Measurements from ENCODE around the gene ADCY4. TPM values are rescaled to one million over a fixed set of nuclear protein-coding genes. Genes with fewer than 3 reads are reported as not detected.

ADCY4 gene
- total RNA-seq, 1 experiment from 2014 or later, result 0.04 TPM

- TF ChIP-seq EZH2phosphoT487 (IDR thresholded peaks at IDR 0.05; ENCODE audit: borderline replicate concordance, low read length), result no peak
- no peak for TF ChIP-seq EZH2 (IDR thresholded peaks at IDR 0.05; ENCODE audit: low read length, unreplicated experiment)
- no peak for TF ChIP-seq CTCF (conservative IDR thresholded peaks at IDR 0.05; ENCODE audit: low read depth, low read length)
- Histone ChIP-seq H3K27me3 (ENCODE audit: low read length) (no peaks in the 10 kb centered on the region), H3K4me2 (ENCODE audit: low read length) (no peak overlapping the region), H2AFZ (ENCODE audit: low read length) (no peak overlapping the region), H3K79me2 (ENCODE audit: low read length) (no peaks in the 10 kb centered on the region), H4K20me1 (ENCODE audit: low read length) (no peaks in the 10 kb centered on the region), H3F3A (ENCODE audit: low read length, unreplicated experiment) (no peaks in the 10 kb centered on the region), H3K4me3 (ENCODE audit: low read length) (no peak overlapping the region), H3K36me3 (ENCODE audit: low read depth, low read length) (no peaks in the 10 kb centered on the region), H3K4me1 (ENCODE audit: insufficient read depth, low read length) (peaks cover 24% of the 10 kb centered on the region), H3K27ac (ENCODE audit: low read length) (no peak overlapping the region), H3K9me2 (replicated peaks; ENCODE audit: low read length) (no peaks in the 10 kb centered on the region), H3K9ac (ENCODE audit: low read length) (no peak overlapping the region), H3K9me3 (ENCODE audit: low read length) (no peaks in the 10 kb centered on the region)
- intact Hi-C loops (cut with micrococcal nuclease), result no loop called here
- ChIA-PET CTCF (interaction anchor here (0.7 kb wide), 1 partner anchor 69 kb away, joined by 3 read pairs; no protein-coding TSS in a partner anchor), POLR2A (ENCODE audit: unreplicated experiment) (no interaction called here)
- ATAC-seq (no peak), DNase-seq (no peak)
- no TSS peak for BruUV-seq (replicated peaks)
Measured at GRCh38 chr14:24363401-24363800, 28.5 kb upstream of the ADCY4 start.

- CTCF ChIA-PET, result interaction anchor here (1.5 kb wide), 1 partner anchor 69 kb away, joined by 5 read pairs; no protein-coding TSS in a partner anchor
- TF ChIP-seq EZH2phosphoT487 (IDR thresholded peaks at IDR 0.05; ENCODE audit: borderline replicate concordance, low read length) (no peak), CTCF (conservative IDR thresholded peaks at IDR 0.05; ENCODE audit: low read depth, low read length) (no peak), EZH2 (IDR thresholded peaks at IDR 0.05; ENCODE audit: low read length, unreplicated experiment) (no peak)
Measured at GRCh38 chr14:24362241-24362960, 27.5 kb upstream of the ADCY4 start.

GRCh38 chr14:24361326-24361725 lies 26.5 kb upstream of the ADCY4 start:
- no peaks in the 10 kb centered on the region for H3K36me3 ChIP-seq (ENCODE audit: low read depth, low read length)
- no peaks in the 10 kb centered on the region for H3K9me3 ChIP-seq (ENCODE audit: low read length)
- ATAC-seq, result no peak
- no peaks in the 10 kb centered on the region for H3F3A ChIP-seq (ENCODE audit: low read length, unreplicated experiment)
- POLR2A ChIA-PET (ENCODE audit: unreplicated experiment), result no interaction called here
- H4K20me1 ChIP-seq (ENCODE audit: low read length), result no peaks in the 10 kb centered on the region
- CTCF ChIA-PET, result interaction anchor here (1.5 kb wide), 1 partner anchor 70 kb away, joined by 5 read pairs; no protein-coding TSS in a partner anchor
- no peak for DNase-seq
- H3K27me3 ChIP-seq (ENCODE audit: low read length), result no peaks in the 10 kb centered on the region
- BruUV-seq (replicated peaks), result no TSS peak
- H3K9ac ChIP-seq (ENCODE audit: low read length), result no peak overlapping the region
- H3K4me1 ChIP-seq (ENCODE audit: insufficient read depth, low read length), result peaks cover 15% of the 10 kb centered on the region
- intact Hi-C loops (cut with micrococcal nuclease), result no loop called here
- TF ChIP-seq EZH2phosphoT487 (IDR thresholded peaks at IDR 0.05; ENCODE audit: borderline replicate concordance, low read length) (no peak), EZH2 (IDR thresholded peaks at IDR 0.05; ENCODE audit: low read length, unreplicated experiment) (no peak), CTCF (conservative IDR thresholded peaks at IDR 0.05; ENCODE audit: low read depth, low read length) (no peak)
- H3K4me3 ChIP-seq (ENCODE audit: low read length), result no peak overlapping the region
- H3K79me2 ChIP-seq (ENCODE audit: low read length), result no peaks in the 10 kb centered on the region
- H3K4me2 ChIP-seq (ENCODE audit: low read length), result no peak overlapping the region
- H3K9me2 ChIP-seq (replicated peaks; ENCODE audit: low read length), result no peaks in the 10 kb centered on the region
- no peak overlapping the region for H2AFZ ChIP-seq (ENCODE audit: low read length)
- H3K27ac ChIP-seq (ENCODE audit: low read length), result no peak overlapping the region

More at GRCh38 chr14:24362241-24362960, 27.5 kb upstream of the ADCY4 start:
- H3K9me2 ChIP-seq (replicated peaks; ENCODE audit: low read length), result no peaks in the 10 kb centered on the region
- H3F3A ChIP-seq (ENCODE audit: low read length, unreplicated experiment), result no peaks in the 10 kb centered on the region
- H3K36me3 ChIP-seq (ENCODE audit: low read depth, low read length), result no peaks in the 10 kb centered on the region
- no peaks in the 10 kb centered on the region for H3K27me3 ChIP-seq (ENCODE audit: low read length)
- intact Hi-C loops (cut with micrococcal nuclease), result no loop called here
- H3K4me2 ChIP-seq (ENCODE audit: low read length), result no peak overlapping the region
- no peaks in the 10 kb centered on the region for H3K79me2 ChIP-seq (ENCODE audit: low read length)
- H4K20me1 ChIP-seq (ENCODE audit: low read length), result no peaks in the 10 kb centered on the region
- no peak overlapping the region for H3K27ac ChIP-seq (ENCODE audit: low read length)
- POLR2A ChIA-PET (ENCODE audit: unreplicated experiment), result no interaction called here
- no peak overlapping the region for H3K4me3 ChIP-seq (ENCODE audit: low read length)
- H3K4me1 ChIP-seq (ENCODE audit: insufficient read depth, low read length), result peaks cover 17% of the 10 kb centered on the region
- no peak overlapping the region for H2AFZ ChIP-seq (ENCODE audit: low read length)
- no peak overlapping the region for H3K9ac ChIP-seq (ENCODE audit: low read length)
- ATAC-seq (no peak), DNase-seq (no peak)
- no peaks in the 10 kb centered on the region for H3K9me3 ChIP-seq (ENCODE audit: low read length)
- BruUV-seq (replicated peaks), result no TSS peak
